Activated naive CD8-positive, alpha-beta T cell treated with anti-CD3 and anti-CD28 coated beads, Interleukin-2, amount 50 U/mL, for 24 hours (primary cell): Measurements from ENCODE around the gene GABBR1.

ENCODE experiments used
- ATAC-seq: fragments of 150-1000 bp; cut with Tn5 transposase; one replicate; pipeline ENCODE4 v1.10.0; 2021
- DNase-seq: peaks from one replicate; pipeline ENCODE4 v3.0.0; 2021
- H3K27ac Mint-ChIP-seq: one replicate; pipeline ENCODE4 v1.8.0; 2021; ENCODE audit warnings: mild to moderate bottlenecking, mixed read lengths
- H3K27me3 Mint-ChIP-seq: one replicate; pipeline ENCODE4 v1.8.0; 2021; ENCODE audit warnings: mixed read lengths
- H3K36me3 Mint-ChIP-seq: one replicate; pipeline ENCODE4 v1.8.0; 2021; ENCODE audit warnings: low read depth, mixed read lengths
- H3K4me1 Mint-ChIP-seq: one replicate; pipeline ENCODE4 v1.8.0; 2021; ENCODE audit warnings: mixed read lengths
- H3K4me3 Mint-ChIP-seq: one replicate; pipeline ENCODE4 v1.8.0; 2021; ENCODE audit warnings: mild to moderate bottlenecking, moderate library complexity, mixed read lengths
- H3K9me3 Mint-ChIP-seq: one replicate; pipeline ENCODE4 v1.8.0; 2021; ENCODE audit warnings: mixed read lengths

Gene GABBR1

GRCh38 chr6:29617782-29618554 is 15.0 kb downstream of the GABBR1 start:
- Mint-ChIP-seq H3K27ac (no peak overlapping the region), H3K9me3 (no peaks in the 10 kb centered on the region), H3K36me3 (peaks cover 12% of the 10 kb centered on the region), H3K4me3 (no peak overlapping the region), H3K4me1 (no peaks in the 10 kb centered on the region), H3K27me3 (no peaks in the 10 kb centered on the region)
- ATAC-seq, result no peak
- DNase-seq, result no peak

GRCh38 chr6:29611426-29611825 is 21.6 kb downstream of the GABBR1 start:
- Mint-ChIP-seq H3K27ac (no peak overlapping the region), H3K9me3 (no peaks in the 10 kb centered on the region), H3K27me3 (no peaks in the 10 kb centered on the region), H3K4me3 (no peak overlapping the region), H3K36me3 (peaks cover 12% of the 10 kb centered on the region), H3K4me1 (no peaks in the 10 kb centered on the region)
- no peak for ATAC-seq
- DNase-seq, result no peak

- no peak overlapping the region for H3K4me3 Mint-ChIP-seq
- H3K36me3 Mint-ChIP-seq, result peaks cover 12% of the 10 kb centered on the region
- no peak for ATAC-seq
- H3K9me3 Mint-ChIP-seq, result no peaks in the 10 kb centered on the region
- H3K27ac Mint-ChIP-seq, result no peak overlapping the region
- no peak for DNase-seq
- no peaks in the 10 kb centered on the region for H3K4me1 Mint-ChIP-seq
- no peaks in the 10 kb centered on the region for H3K27me3 Mint-ChIP-seq
Measured at GRCh38 chr6:29610540-29610939, 22.4 kb downstream of the GABBR1 start.

GRCh38 chr6:29608131-29608530 is 24.9 kb downstream of the GABBR1 start:
- no peaks in the 10 kb centered on the region for H3K4me1 Mint-ChIP-seq
- H3K27ac Mint-ChIP-seq, result no peak overlapping the region
- H3K4me3 Mint-ChIP-seq, result no peak overlapping the region
- H3K9me3 Mint-ChIP-seq, result no peaks in the 10 kb centered on the region
- peaks cover 14% of the 10 kb centered on the region for H3K36me3 Mint-ChIP-seq
- no peaks in the 10 kb centered on the region for H3K27me3 Mint-ChIP-seq
- ATAC-seq (no peak), DNase-seq (no peak)

- H3K4me1 Mint-ChIP-seq, result no peaks in the 10 kb centered on the region
- H3K27me3 Mint-ChIP-seq, result no peaks in the 10 kb centered on the region
- H3K36me3 Mint-ChIP-seq, result peaks cover 5% of the 10 kb centered on the region
- DNase-seq (no peak), ATAC-seq (no peak)
- H3K4me3 Mint-ChIP-seq, result no peak overlapping the region
- no peak overlapping the region for H3K27ac Mint-ChIP-seq
- no peaks in the 10 kb centered on the region for H3K9me3 Mint-ChIP-seq
Measured at GRCh38 chr6:29603930-29604329, 29.1 kb downstream of the GABBR1 start.

- Mint-ChIP-seq H3K4me1 (no peaks in the 10 kb centered on the region), H3K27me3 (no peaks in the 10 kb centered on the region), H3K27ac (no peak overlapping the region), H3K36me3 (peaks cover 5% of the 10 kb centered on the region), H3K9me3 (no peaks in the 10 kb centered on the region), H3K4me3 (no peak overlapping the region)
- ATAC-seq (no peak), DNase-seq (no peak)
Measured at GRCh38 chr6:29603456-29603855, 29.5 kb downstream of the GABBR1 start.

- H3K27me3 Mint-ChIP-seq, result no peaks in the 10 kb centered on the region
- H3K4me1 Mint-ChIP-seq, result no peaks in the 10 kb centered on the region
- peak; percentile 36 for ATAC-seq
- no peak overlapping the region for H3K27ac Mint-ChIP-seq
- no peak for DNase-seq
- no peak overlapping the region for H3K4me3 Mint-ChIP-seq
- H3K9me3 Mint-ChIP-seq, result no peaks in the 10 kb centered on the region
- H3K36me3 Mint-ChIP-seq, result peaks cover 5% of the 10 kb centered on the region
Measured at GRCh38 chr6:29602564-29603361, 30.2 kb downstream of the GABBR1 start.

GRCh38 chr6:29598172-29598747 is 34.7 kb downstream of the GABBR1 start:
- H3K27ac Mint-ChIP-seq, result no peak overlapping the region
- no peak overlapping the region for H3K4me3 Mint-ChIP-seq
- ATAC-seq (no peak), DNase-seq (no peak)
- H3K4me1 Mint-ChIP-seq, result no peaks in the 10 kb centered on the region
- H3K36me3 Mint-ChIP-seq, result no peaks in the 10 kb centered on the region
- peaks cover 2% of the 10 kb centered on the region for H3K27me3 Mint-ChIP-seq
- no peaks in the 10 kb centered on the region for H3K9me3 Mint-ChIP-seq

- no peak overlapping the region for H3K4me3 Mint-ChIP-seq
- ATAC-seq, result no peak
Measured at GRCh38 chr6:29597184-29597583, 35.8 kb downstream of the GABBR1 start.

GRCh38 chr6:29596381-29596900 is 36.5 kb downstream of the GABBR1 start:
- Mint-ChIP-seq H3K27ac (no peak overlapping the region), H3K9me3 (no peaks in the 10 kb centered on the region), H3K27me3 (peaks cover 2% of the 10 kb centered on the region), H3K36me3 (no peaks in the 10 kb centered on the region), H3K4me1 (no peaks in the 10 kb centered on the region), H3K4me3 (no peak overlapping the region)
- no peak for ATAC-seq
- no peak for DNase-seq

More at GRCh38 chr6:29597184-29597583, 35.8 kb downstream of the GABBR1 start:
- Mint-ChIP-seq H3K9me3 (no peaks in the 10 kb centered on the region), H3K27ac (no peak overlapping the region), H3K4me1 (no peaks in the 10 kb centered on the region), H3K27me3 (peaks cover 2% of the 10 kb centered on the region), H3K36me3 (no peaks in the 10 kb centered on the region)
- DNase-seq, result no peak

- ATAC-seq (no peak), DNase-seq (no peak)
- Mint-ChIP-seq H3K9me3 (no peaks in the 10 kb centered on the region), H3K36me3 (no peaks in the 10 kb centered on the region), H3K27me3 (peaks cover 9% of the 10 kb centered on the region), H3K4me3 (no peak overlapping the region), H3K4me1 (no peaks in the 10 kb centered on the region), H3K27ac (no peak overlapping the region)
Measured at GRCh38 chr6:29593199-29593855, 39.7 kb downstream of the GABBR1 start.

- Mint-ChIP-seq H3K9me3 (no peaks in the 10 kb centered on the region), H3K4me3 (no peak overlapping the region), H3K36me3 (no peaks in the 10 kb centered on the region), H3K27me3 (peaks cover 9% of the 10 kb centered on the region), H3K27ac (no peak overlapping the region), H3K4me1 (no peaks in the 10 kb centered on the region)
- ATAC-seq (no peak), DNase-seq (no peak)
Measured at GRCh38 chr6:29591677-29592076, 41.3 kb downstream of the GABBR1 start.

- Mint-ChIP-seq H3K27me3 (peaks cover 11% of the 10 kb centered on the region), H3K36me3 (no peaks in the 10 kb centered on the region), H3K4me3 (no peak overlapping the region), H3K9me3 (no peaks in the 10 kb centered on the region), H3K4me1 (no peaks in the 10 kb centered on the region), H3K27ac (no peak overlapping the region)
- no peak for ATAC-seq
- no peak for DNase-seq
Measured at GRCh38 chr6:29590218-29590808, 42.7 kb downstream of the GABBR1 start.

- Mint-ChIP-seq H3K27me3 (peaks cover 10% of the 10 kb centered on the region), H3K27ac (no peak overlapping the region), H3K4me1 (no peaks in the 10 kb centered on the region), H3K9me3 (no peaks in the 10 kb centered on the region), H3K36me3 (no peaks in the 10 kb centered on the region), H3K4me3 (no peak overlapping the region)
- ATAC-seq (no peak), DNase-seq (peak; percentile 48)
Measured at GRCh38 chr6:29589423-29590048, 43.4 kb downstream of the GABBR1 start.
